NCI-H345 treated with DMSO at 0.1 percent for 48 hours (cell line): ENCODE data around the gene SELENOP.
"Not testable (repeated sequence)": the region's sequence is repeated elsewhere in the genome, so short reads cannot be mapped to it uniquely, and the experiment has no call there.

Experiments
- DNase-seq: peaks from one replicate; lab custom pipeline; 2025; ENCODE audit not compliant: unreplicated experiment; lab: John Stamatoyannopoulos, UW

The SELENOP gene, protein sequence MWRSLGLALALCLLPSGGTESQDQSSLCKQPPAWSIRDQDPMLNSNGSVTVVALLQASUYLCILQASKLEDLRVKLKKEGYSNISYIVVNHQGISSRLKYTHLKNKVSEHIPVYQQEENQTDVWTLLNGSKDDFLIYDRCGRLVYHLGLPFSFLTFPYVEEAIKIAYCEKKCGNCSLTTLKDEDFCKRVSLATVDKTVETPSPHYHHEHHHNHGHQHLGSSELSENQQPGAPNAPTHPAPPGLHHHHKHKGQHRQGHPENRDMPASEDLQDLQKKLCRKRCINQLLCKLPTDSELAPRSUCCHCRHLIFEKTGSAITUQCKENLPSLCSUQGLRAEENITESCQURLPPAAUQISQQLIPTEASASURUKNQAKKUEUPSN

DNA sequence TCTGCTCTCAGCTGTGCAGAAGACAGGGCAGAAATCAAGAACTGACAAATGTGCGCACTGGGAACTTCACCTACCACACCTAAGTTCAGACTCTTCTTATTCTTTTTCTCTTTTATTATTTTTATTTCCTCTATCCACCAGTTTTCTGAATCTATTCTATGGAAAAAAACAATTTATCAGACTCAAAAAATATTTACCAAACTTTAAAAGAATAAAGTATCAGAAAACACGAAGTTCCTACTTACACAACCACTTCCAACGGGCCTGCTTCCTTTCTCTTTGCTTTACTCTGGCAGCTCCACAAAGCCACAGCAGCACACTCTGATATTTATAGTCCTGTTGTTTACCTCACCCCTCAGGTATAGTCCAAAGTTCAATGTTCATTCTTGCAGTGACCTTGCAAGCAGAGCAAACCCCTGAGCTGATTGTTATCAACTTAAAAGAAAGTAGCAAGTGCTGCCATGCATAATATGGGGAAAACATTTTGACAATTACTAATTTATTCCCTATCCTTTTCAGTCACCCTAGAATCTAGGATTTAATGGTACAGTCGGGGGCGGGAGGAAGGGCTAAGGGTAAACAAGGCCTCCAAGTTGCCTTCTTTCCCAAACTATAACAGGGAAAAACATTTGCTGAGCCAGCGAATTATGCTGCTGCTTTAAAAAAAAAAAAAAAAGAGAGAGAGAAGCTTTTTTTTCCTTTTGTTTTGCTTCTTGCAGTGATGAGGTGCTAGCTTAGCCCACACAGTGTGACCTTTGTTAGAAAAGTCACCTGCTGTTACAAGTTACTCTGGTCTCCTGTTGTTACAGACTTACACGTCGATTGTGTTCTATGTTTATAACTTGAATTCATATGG lies at the start of gene SELENOP:
TSS of gene SELENOP (minus strand) at position 302 of the 856 bp plus-strand sequence. CDS start 3,539 bp downstream, outside the sequence.
- no peak for DNase-seq

DNA sequence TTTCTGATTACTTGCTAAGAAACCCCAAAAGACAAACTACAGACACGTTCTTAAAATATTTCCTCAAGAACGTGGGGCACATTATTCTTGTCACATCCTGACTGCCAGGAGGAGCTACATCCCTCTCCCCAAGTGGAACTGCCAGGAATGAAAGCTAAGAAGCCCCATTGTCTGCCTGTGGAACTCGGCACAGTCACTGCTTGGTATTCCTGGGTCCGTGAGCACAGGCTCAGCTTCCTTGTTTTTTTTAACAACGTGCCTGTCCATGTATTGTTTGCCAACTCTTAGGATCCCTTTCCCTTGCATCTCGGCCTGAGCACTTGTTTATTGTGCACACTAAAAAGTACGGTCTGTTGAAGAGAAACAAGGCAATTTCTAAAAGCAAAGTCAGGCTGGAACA lies 47.0 kb upstream of the SELENOP start:
- DNase-seq: no peak

DNA sequence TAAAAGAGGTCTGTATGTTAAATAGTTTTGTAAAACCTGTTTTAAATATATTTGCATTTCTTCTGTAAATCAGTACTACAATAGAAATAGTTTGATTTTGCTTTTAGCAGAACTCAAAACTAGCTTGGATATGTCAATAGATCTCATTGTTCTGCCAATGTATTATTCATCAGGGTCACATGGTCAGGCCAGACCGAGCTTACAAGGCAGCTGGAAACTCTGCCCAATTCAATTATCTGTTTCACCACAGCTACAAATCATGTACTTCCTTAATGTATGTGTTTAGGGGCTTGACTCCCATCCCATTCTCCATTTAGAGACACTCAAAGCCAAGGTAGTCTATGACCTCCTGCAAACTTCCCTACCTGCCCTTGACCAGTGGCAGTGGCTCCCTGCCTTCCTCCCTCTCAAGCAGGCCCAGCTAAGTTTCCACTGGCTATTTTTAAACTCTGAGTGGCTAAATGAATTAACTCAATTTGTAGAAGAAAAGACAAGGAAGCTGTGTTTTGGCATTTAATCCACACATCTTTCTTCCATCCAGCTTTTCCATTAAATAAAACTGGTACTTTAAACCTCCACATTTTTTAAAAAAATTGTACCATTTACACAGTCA lies 46.4 kb upstream of the SELENOP start:
- DNase-seq: no peak

DNA sequence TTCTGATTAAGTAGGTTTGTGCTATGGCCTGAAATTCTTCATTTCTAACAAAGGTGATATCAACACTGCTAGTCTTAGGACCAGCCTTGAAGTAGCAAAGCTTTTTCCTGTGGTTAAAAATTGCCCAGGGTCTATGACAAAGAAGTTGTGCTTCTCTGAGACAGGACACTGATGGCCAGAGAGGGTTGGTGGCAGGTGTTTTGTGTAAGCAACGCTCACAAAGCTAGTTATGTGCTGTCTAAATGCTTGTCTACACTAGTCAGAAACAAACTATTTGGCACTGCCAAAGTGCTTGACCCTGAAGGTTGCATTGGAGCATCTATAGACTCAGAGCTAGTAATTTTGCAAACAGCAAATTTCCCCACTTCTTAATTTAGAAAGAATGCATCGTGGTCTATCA lies 44.1 kb upstream of the SELENOP start:
- DNase-seq: no peak

DNA sequence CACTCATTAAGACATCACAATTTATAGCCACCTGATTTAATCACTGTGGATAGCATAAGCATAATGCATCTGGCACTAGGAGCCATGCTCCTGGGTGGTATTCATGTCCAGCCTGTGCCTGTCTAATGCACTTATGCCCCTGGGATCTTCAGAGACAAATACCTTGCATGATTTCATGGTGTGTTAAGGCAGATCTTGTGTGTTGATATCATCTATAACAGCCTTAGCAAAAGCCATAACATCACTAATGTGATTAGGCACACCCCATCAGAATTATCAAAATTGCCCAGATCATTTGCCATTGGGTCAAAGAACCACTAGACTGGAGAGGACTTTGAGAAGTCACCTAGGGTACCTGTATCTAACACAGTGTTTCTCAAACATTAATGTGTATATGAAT lies 43.7 kb upstream of the SELENOP start:
- no peak for DNase-seq

DNA sequence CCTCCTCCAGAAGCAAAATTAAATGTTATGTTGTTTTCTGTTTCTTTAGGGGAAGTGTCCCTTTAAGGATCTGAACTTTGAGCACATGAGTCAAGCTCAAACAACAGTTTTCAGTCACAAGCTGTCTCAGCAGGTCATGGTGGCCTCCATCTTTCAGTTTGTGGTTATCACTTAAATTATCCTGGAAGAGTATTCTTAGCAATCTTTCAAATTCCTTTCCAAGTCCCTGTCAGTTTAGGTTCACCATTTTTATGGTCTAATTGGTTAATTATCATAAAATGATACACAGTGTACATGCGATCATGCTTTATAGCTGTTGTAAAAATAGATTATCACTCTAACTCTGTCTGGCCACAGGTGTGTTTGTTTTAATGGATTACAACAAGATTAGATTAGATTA lies 43.1 kb upstream of the SELENOP start:
- DNase-seq: no peak

DNA sequence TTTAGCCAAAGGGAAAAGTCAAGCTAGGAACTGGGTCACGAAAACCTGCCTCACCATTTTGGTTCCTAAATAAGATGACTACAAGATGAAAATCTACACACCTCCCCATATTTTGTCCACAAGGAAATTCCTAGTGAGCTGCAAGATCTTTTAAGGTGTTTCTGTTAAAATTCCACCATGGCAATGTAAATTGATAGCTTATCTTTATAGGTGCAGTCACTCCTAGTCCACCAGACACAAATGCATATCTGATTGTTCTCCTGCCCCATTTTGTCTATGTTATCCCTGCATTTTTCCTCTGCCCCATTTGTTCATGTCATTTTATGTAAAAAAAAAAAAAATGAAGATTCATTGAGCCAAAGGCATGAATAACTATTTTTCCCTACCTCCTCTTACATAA lies 41.1 kb upstream of the SELENOP start:
- no peak for DNase-seq

DNA sequence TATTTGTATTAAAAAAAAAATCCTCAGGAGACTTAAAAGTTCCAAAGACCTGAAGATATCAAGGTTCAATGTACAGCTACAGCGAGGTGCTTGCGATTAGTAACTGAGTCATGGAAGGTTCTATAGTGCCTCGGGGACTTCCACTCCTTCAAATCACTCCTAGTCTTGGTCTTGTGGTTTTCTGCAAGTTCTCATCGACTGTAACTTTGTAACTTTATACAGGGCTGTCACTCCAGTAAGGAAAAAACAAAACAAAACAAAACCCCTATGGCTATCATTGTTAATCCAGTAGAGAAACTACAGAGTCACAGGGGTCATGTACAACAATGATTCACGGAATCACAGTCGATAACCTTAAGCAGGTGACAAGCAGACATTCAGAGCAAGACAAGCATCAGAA lies 39.8 kb upstream of the SELENOP start:
- DNase-seq: no peak

DNA sequence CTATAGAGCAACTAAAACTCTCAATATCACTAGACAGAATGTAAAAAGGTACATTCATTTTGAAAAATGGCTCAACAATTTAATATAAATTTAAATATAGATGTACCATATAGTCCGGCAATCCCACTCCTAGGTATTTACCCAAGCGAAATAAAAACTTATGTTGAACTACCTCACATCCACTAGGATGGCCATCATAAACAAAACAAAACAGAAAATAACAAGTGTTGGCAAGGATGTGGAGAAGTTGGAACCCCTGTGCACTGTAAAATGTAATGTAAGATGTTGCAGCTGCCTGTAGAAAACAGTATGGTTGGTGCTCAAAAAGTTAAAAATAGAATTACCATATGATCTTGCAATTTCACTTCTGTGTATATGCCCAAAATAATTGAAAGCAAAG lies 36.9 kb upstream of the SELENOP start:
- no peak for DNase-seq

DNA sequence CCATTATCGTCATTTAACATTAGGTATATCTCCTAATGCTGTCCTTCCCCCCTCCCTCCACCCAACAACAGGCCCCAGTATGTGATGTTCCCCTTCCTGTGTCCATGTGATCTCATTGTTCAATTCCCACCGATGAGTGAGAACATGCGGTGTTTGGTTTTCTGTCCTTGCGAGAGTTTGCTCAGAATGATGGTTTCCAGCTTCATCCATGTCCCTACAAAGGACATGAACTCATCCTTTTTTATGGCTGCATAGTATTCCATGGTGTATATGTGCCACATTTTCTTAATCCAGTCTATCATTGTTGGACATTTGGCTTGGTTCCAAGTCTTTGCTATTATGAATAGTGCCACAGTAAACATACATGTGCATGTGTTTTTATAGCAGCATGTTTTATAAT lies 32.7 kb upstream of the SELENOP start:
- not testable (repeated sequence) for DNase-seq

DNA sequence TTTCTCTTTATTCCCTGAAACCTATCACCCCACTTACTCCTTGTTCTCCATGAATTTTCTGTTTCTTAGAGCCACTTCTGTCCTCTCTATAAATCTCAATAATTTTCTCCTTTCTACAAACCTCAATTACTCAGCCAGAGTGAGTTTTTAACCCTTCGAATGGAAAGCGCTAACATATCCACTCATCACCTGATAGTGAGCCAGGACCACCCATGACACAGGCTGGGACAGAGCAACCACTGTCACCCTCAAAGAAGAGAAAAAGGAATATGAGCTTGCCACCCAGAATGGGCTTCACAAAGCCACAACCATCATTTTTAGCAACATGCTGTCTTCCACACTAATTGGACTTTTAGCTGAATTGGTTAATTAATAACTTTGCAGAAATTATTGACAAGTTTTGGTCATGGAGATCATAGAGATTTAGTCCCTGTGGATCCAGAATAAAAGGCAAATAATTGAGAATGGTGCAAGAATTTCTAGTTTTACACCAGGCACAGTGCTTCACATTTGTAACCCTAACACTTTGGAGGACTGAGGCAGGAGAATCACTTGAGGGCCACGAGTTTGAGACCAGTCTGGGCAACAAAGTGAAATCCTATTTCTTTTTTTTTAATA lies 32.1 kb upstream of the SELENOP start:
- no peak for DNase-seq

DNA sequence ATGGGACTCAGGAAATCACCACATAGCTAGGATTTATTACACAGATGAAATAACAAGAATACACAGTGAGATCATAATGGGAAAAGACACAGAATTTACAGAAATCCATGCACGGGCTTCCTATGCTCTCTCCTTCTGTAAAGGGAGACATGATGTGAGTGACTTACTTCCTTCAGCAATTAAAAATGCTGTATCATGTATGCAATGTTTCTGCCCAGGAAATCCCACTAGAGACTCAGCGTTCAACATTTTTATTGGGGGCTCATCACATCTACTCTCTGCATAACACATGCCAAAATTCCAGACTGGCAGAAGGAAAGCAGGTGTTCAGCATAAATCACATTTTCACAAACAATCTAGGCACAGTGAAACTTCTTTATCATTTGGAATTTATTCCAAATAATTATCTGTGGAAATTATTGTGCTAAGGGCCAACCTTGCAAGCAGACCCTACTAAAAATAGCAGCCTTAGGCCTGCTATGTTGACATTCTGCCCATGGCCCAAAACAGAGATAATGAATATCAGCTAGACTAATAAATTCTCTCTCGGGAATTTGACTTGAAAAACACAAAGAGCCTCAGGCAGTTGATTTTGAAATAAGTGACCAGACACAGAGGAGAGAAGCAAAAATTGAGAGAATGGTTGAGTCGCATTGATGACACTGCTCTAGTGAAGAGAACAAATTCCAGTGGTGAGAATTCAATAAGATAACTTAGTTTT lies 31.4 kb upstream of the SELENOP start:
- no peak for DNase-seq

DNA sequence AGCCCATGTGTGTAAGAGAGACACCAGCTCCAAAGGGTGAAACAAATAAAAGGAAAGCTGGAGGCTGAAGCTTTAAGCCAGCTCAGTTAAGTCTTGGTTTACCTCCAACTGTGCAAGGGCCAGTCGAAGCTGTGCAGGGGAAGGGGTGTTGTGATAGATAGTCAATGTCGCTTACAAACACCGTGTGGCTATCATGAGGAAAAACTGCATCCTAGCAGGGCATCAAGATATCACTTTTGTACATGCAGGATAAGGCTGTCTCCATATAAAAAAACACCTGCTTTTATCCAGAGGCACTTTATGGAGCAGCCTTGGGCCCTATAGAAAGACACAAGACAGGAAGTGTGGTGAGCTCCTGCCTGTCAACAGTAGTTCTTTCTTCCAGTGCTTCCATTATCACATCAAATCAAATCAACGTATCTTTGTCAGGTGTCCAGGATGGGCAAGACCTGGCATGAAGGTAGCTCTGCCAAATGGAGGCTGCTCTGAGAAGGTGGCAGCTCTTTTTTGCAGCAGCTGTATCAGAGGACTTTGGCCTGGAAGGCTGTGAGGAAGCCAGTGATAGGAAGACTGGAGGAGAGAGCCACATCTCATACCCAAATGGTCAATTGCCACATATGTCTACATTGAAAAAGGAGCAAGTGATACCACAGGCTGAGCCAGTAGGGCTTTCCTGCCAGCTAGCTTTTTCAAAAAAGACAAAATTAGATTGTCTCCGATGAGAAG lies 29.3 kb upstream of the SELENOP start:
- no peak for DNase-seq

DNA sequence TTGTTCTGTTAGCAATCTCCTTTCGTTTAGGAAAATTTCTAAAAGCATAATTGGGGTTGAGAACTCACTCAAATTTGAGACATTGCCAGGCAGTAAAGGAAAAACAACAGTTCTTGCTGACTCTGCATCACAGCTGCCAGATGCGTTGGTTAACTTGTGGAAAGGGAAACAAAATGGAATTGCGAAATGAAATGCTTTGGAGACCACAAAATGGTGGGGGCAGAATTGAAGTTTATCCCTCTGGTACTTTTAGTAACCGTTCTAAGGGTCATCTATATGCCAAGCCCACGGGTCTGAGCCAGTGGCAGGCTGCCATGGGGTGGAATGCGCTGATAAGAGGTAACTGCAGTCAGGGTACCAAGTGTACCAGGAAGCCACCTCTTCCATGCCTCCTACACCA lies 28.6 kb upstream of the SELENOP start:
- no peak for DNase-seq

DNA sequence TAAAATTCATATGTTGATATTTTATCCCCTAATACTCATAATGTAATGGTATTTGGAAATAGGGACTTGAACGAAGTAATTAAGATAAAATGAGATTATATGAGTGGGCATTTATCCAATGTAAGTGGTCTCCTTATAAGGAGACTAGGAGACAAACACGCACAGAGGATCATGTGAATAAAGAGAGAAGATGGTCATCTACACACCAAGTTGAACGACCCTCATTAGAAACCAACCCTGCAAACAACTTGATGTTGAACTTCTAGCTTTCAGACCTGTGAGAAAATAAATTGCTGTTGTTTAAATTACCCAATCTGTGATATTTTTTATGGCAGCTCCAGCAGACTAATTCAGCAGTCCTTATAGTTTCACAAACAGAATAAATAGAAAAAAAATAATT lies 27.5 kb upstream of the SELENOP start:
- no peak for DNase-seq

DNA sequence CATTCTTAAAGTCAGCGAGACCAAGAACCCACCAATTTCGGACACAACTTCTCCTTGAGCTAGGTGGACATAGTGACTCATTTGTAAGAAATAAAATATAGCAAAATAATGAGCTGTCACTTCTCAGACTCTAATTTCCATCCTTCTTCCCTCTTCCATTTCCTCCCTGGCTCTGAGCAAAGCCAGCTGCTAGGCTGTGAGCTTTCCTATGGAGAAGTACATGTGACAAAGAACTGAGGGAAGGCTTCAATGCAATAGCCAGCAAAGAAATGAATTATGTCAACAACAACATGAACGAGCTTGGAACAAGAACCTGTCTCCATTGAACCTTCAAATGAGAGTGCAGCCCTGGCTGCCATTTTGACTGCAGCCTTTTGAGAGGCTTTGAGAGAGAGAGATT lies 25.9 kb upstream of the SELENOP start:
- no peak for DNase-seq

DNA sequence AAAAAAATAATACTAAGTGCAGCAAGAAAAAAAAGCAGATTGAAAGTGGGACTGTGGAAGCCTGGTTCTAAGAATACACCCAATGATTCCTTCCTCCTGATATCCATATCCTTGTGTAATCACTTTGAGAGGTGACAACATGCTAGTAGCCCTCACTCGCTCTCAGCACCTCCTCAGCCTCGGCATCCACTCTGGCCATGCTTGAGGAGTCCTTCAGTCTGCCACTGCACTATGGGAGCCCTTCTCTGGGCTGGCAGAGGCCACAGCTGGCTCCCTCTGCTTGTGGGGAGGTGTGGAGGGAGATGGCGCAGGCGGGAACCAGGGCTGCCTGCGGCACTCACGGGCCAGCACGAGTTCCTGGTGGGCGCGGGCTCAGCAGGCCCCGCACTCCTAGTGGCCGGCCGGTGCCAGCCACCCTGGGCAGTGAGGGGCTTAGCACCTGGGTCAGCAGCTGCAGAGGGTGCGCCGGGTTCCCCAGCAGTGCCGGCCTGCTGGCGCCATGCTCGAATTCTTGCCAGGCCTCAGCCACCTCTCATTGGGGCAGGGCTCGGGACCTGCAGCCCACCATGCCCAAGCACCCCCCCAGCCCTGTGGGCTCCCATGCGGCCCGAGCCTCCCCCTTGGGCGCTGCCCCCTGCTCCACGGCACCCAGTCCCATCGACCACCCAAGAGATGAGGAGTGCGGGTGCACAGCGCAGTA lies 24.5 kb upstream of the SELENOP start:
- no peak for DNase-seq

DNA sequence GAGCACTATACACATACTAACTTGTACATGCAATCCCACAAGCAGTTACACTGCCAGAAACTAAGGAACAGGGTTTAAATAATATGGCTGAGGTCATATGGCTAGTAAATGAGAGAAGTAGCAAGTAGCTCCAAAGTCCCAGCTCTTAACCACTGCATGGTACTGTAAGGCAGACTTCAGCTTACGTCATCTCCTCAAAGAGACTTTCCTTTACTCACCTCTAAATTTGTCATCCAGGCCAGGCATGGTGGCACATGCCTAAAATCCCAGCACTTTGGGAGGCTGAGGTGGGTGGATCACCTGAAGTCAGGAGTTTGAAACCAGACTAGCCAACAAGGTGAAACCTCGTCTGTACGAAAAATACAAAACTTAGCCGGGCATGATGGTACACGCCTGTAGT lies 20.4 kb upstream of the SELENOP start:
- no peak for DNase-seq

DNA sequence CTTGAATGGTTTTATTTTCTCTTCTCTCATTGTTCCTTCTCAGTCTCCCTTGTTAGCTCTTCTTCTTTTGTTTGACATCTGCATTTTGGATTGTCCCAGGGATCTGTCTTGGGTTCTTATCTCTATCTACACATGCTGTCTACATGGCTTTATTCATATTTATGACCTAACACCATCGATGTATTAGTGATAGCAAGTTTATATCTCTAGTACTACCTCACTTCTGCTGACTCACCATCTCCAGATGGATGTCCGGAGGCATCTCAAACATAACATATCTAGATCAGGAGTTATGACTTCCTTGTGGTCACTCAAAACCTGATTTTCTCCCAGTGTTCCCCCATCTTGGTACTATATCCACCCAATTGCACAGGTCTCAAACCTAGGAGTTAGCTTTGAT lies 19.2 kb upstream of the SELENOP start:
- DNase-seq: no peak

DNA sequence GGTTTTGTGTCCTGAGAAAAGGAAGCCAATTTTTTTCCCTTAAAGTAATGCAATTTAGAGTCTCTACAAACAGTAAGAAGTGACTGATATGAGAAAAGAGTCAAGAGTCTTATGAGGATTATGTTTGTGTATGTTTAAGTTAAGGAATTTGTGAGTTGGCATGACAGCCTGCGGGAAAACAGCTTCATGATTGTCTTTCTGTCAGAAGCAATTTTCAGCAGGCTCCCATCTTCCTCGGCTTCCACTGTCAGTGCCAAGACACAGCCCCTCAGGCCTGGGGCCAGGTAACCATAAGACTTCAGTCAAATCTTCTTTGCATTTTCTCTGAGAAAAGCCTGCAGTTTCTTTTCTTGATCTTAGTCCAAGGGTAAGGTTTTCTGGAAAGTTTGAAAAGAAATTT lies 17.0 kb upstream of the SELENOP start:
- no peak for DNase-seq
